BE2C (cell line): ENCODE results near the gene MPV17L2. TPM values are rescaled to one million over a fixed set of nuclear protein-coding genes. Genes with fewer than 3 reads are reported as not detected.

Experiments used
- DNase-seq: peaks from one replicate; pipeline ENCODE4 v3.0.0-alpha.2; 2020
- H3K27me3 ChIP-seq: fragments of 250-450 bp; sonication (Bioruptor Pico); 2 replicates; pipeline ENCODE4 v1.5.1; 2020; ENCODE audit warnings: mild to moderate bottlenecking
- H3K36me3 ChIP-seq: fragments of 250-450 bp; sonication (Bioruptor Pico); 2 replicates; pipeline ENCODE4 v1.5.1; 2020; ENCODE audit warnings: mild to moderate bottlenecking
- H3K4me1 ChIP-seq: fragments of 250-450 bp; sonication (Bioruptor Pico); 2 replicates; pipeline ENCODE4 v1.5.1; 2020
- H3K4me3 ChIP-seq: 2 replicates; pipeline ENCODE4 v1.5.1; 2011; ENCODE audit warnings: low read depth, low read length
- H3K9me3 ChIP-seq: fragments of 250-450 bp; sonication (Bioruptor Pico); 2 replicates; pipeline ENCODE4 v1.5.1; 2020
- polyA plus RNA-seq: library from polyadenylated mRNA; unstranded; fragments of >200 nt; gene quantifications from one replicate; pipeline ENCODE4 v1.2.1, GENCODE V29; 2012; ENCODE audit warnings: low read depth, missing spikeins; ENCODE audit not compliant: insufficient read length, insufficient read depth
- TF ChIP-seq, protein P1 (sequence below): IDR thresholded peaks from 2 replicates; pipeline ENCODE4 v1.5.1; 2012; ENCODE audit warnings: mild to moderate bottlenecking, low read depth, low read length

MPV17L2 gene
- 62.0 TPM for polyA plus RNA-seq

DNA sequence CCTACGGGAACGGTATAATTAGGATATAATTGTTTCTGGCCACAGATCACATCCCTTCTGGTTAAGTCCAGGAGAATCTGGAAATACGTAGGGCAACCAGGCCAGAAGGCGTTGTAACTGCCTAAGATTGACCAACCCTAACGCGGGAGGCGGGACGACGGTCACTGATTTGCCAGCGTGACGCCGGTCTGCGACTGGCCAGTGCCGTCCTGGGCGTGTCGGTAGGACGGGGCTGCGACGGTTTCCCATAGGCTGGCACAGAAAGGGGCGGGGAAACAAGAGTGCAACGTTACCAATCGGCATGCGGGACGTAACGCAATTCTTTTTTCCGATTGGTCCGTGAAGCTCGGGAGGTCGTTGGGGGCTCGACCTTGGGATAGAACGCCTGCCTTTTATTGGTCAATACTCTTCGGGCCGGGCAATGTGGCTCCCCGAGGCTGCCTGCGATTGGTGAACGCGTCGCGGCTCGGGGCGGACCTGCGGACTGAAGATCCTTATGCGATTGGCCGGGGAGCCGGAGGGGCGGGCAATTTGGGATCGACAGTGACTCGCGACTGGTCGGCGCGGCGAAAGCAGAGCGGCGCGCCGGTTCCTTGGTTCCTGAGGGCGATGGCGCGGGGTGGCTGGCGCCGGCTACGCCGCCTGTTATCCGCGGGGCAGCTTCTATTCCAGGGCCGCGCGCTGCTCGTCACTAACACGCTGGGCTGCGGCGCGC is at the start of gene MPV17L2:
Gene MPV17L2, plus strand, starts transcription at position 546 of the 715 bp plus-strand sequence. Its CDS starts 64 bp downstream, at position 610.
- Histone ChIP-seq H3K27me3 (no peaks in the 10 kb centered on the region), H3K4me3 (peak within 1 kb of the TSS; percentile 83), H3K4me1 (peaks cover 12% of the 10 kb centered on the region), H3K36me3 (peaks cover 3% of the 10 kb centered on the region; the same call in 1 of the 2 replicates), H3K9me3 (no peaks in the 10 kb centered on the region)
- TF ChIP-seq, protein P1, sequence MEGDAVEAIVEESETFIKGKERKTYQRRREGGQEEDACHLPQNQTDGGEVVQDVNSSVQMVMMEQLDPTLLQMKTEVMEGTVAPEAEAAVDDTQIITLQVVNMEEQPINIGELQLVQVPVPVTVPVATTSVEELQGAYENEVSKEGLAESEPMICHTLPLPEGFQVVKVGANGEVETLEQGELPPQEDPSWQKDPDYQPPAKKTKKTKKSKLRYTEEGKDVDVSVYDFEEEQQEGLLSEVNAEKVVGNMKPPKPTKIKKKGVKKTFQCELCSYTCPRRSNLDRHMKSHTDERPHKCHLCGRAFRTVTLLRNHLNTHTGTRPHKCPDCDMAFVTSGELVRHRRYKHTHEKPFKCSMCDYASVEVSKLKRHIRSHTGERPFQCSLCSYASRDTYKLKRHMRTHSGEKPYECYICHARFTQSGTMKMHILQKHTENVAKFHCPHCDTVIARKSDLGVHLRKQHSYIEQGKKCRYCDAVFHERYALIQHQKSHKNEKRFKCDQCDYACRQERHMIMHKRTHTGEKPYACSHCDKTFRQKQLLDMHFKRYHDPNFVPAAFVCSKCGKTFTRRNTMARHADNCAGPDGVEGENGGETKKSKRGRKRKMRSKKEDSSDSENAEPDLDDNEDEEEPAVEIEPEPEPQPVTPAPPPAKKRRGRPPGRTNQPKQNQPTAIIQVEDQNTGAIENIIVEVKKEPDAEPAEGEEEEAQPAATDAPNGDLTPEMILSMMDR: no peak
- peak; percentile 99 for DNase-seq

DNA sequence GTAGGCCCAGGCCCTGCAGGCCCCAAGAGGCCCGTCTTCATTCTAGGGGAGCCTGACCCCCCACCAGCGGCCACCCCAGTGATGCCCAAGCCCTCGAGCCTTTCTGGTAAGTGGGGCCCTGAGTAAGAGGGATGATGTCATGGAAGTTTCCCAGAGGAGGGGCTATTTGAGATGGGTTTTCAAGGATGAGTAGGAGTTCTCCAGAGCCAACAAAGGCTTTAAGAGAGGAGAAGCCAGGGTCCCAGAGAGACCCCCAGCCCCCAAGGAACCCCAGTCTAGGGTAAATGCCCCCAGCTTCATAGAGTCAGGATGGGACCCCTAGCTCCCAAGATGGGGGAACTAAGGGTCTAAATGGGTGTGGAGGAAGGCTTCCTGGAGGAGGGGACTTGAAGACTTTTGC is 49.1 kb upstream of the MPV17L2 start:
- H3K36me3 ChIP-seq: peaks cover 13% of the 10 kb centered on the region
- H3K27me3 ChIP-seq: no peaks in the 10 kb centered on the region
- no peaks in the 10 kb centered on the region for H3K4me1 ChIP-seq
- no peak for DNase-seq
- no peaks in the 10 kb centered on the region for H3K9me3 ChIP-seq
- TF ChIP-seq, protein P1: no peak
- H3K4me3 ChIP-seq: no peak overlapping the region

DNA sequence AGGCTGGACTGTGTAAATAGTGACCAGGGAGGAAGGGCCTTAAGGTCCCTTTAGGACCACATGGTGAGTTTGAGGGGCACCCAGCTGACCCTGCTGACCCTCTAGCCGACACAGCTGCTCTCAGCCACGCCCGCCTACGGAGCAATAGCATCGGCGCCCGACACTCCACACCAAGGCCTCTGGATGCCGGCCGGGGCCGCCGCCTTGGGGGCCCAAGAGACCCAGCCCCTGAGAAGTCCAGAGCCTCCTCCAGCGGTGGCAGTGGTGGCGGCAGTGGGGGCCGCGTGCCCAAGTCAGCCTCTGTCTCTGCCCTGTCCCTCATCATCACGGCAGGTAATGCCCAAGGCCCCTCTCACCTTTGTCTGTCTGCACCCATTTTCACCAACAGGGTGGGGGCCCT is 48.7 kb upstream of the MPV17L2 start:
- Histone ChIP-seq H3K9me3 (no peaks in the 10 kb centered on the region), H3K4me3 (no peak overlapping the region), H3K27me3 (no peaks in the 10 kb centered on the region), H3K36me3 (peaks cover 13% of the 10 kb centered on the region), H3K4me1 (no peaks in the 10 kb centered on the region)
- TF ChIP-seq, protein P1: no peak
- DNase-seq: no peak

DNA sequence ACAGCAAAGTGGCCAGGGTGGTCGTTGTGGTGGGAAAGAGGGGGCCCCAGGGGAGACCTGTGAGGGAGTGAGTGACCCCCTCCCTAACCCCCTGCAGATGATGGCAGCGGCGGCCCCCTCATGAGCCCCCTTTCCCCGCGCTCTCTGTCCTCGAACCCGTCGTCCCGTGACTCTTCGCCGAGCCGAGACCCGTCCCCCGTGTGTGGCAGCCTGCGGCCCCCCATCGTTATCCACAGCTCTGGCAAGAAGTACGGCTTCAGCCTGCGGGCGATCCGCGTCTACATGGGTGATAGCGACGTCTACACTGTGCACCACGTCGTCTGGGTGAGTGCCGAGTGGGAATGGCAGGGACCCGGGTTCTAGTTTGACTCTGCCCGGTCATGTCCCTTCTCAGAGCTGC is 48.1 kb upstream of the MPV17L2 start:
- Histone ChIP-seq H3K4me1 (no peaks in the 10 kb centered on the region), H3K27me3 (no peaks in the 10 kb centered on the region), H3K36me3 (peaks cover 13% of the 10 kb centered on the region), H3K4me3 (no peak overlapping the region), H3K9me3 (no peaks in the 10 kb centered on the region)
- DNase-seq: no peak
- TF ChIP-seq, protein P1: no peak

DNA sequence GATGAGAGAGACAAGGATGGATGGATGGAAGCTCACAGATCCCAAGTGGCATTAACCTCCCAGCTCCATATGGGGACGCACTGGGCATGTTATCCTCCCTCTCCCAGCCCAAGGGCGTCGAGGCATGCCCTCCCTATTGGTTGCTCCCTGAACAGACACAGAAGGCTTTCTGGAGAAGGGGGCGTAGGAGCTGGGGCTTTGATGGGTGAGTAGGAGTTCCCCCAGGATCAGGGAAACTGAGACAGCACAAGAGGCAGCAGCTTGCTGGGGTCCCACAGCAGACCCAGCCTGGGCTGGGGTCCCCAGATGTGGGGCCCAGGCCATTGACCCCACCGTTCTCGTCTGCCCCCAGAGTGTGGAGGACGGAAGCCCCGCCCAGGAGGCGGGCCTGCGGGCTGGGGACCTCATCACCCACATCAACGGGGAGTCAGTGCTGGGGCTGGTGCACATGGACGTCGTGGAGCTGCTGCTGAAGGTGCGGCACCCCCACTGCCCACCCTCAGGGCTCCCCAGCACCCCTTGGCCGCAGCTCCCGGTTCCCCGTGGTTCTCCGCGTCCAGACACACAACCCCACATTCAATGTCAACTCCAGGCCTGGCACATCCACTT is 47.5 kb upstream of the MPV17L2 start:
- no peak overlapping the region for H3K4me3 ChIP-seq
- H3K27me3 ChIP-seq: no peaks in the 10 kb centered on the region
- TF ChIP-seq, protein P1: no peak
- H3K4me1 ChIP-seq: no peaks in the 10 kb centered on the region
- H3K9me3 ChIP-seq: no peaks in the 10 kb centered on the region
- no peak for DNase-seq
- H3K36me3 ChIP-seq: peaks cover 13% of the 10 kb centered on the region

DNA sequence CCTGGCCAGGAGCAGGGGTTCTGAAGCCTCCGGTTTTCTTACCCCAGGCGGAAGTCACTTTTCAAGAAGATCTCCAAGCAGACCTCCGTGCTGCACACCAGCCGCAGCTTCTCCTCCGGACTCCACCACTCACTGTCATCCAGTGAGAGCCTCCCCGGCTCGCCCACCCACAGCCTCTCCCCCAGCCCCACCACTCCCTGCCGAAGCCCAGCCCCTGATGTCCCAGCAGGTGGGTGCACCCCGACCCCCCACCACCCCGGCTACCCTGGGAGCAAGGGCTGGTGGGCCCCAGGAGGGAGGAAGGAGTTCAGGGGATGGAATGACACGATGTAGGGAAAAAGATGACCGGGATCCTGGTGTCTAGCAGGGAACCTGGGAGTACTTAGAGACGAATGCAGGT is 45.6 kb upstream of the MPV17L2 start:
- Histone ChIP-seq H3K4me1 (peaks cover 6% of the 10 kb centered on the region; the same call in 1 of the 2 replicates), H3K36me3 (peaks cover 9% of the 10 kb centered on the region; the same call in 1 of the 2 replicates), H3K4me3 (no peak overlapping the region), H3K27me3 (no peaks in the 10 kb centered on the region), H3K9me3 (no peaks in the 10 kb centered on the region)
- TF ChIP-seq, protein P1: no peak
- no peak for DNase-seq
